GM12891 (cell line): ENCODE data around the gene ISOC2.
"Not testable (repeated sequence)": the region's sequence is repeated elsewhere in the genome, so short reads cannot be mapped to it uniquely, and the experiment has no call there.

Experiments used
- DNase-seq: peaks from one replicate; pipeline ENCODE4 v3.0.0; 2011; ENCODE audit warnings: low spot score; ENCODE audit not compliant: insufficient read length
- FAIRE-seq: peaks from 2 replicates; lab custom pipeline; 2011; peaks lifted over from hg19 to GRCh38; lab: Jason Lieb, UNC
- PAX5 ChIP-seq: IDR thresholded peaks from 2 replicates; pipeline ENCODE4 v1.6.1; 2011; ENCODE audit warnings: low read length, moderate library complexity, mild to moderate bottlenecking; ENCODE audit not compliant: insufficient read depth, severe bottlenecking
- POLR2A ChIP-seq: IDR thresholded peaks from 2 replicates; pipeline ENCODE4 v1.6.1; 2011; ENCODE audit warnings: low read depth, low read length, control low read depth
- POLR2AphosphoS5 ChIP-seq: IDR thresholded peaks from 2 replicates; pipeline ENCODE4 v1.6.1; 2011; ENCODE audit warnings: low read depth, low read length, control low read depth
- POU2F2 ChIP-seq: IDR thresholded peaks from 2 replicates; pipeline ENCODE4 v1.6.1; 2011; ENCODE audit warnings: low read depth, mild to moderate bottlenecking, control low read depth, low read length, moderate library complexity
- SPI1 ChIP-seq: IDR thresholded peaks from 2 replicates; pipeline ENCODE4 v1.6.1; 2011; ENCODE audit warnings: low read depth, low read length, control low read depth
- TAF1 ChIP-seq: IDR thresholded peaks from 2 replicates; pipeline ENCODE4 v1.6.1; 2011; ENCODE audit warnings: low read depth, low read length, control low read depth

ISOC2 gene

DNA sequence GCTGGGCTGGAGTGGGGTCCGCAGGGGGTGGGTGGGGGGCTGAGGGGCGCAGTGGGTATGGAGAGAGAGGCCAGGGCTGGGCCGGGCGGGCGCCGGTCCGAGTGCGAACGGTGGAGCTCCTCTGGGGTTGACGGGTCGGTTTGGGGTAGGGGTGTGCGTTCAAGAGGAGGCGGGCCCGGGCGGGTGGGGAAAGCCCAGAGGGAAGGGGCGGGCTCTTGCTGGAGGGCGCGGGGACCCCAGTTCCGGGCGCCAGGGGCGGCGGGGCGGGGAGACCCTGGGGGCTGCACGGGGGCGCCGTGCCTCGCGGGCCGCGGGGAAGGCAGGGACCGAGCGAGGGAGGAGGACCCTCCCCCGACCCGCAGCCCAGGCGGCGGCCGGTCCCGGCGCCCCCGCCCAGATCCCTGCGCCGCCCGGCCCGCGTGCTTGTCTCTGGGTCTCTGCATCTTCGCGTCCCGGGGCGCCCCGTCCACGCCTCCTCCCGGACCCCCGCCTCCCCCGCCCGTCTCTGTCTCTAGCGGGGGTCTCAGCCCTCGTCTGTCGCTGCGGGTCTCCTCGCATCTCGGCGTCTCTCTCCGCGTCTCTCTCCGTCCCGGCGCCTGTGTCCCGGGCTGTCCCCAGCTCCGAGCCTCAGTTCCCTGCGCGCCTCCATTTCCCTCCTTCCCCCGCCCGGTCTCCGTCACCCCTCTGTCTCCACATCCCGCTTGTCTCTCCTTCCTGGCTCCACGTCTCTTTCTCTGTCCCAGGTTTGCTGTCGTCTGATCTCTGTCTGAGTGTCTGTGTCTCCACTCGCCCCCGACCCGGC, 10.1 kb downstream of the ISOC2 start:
- TF ChIP-seq POLR2AphosphoS5 (no peak), POLR2A (no peak), POU2F2 (no peak), SPI1 (no peak), PAX5 (no peak), TAF1 (no peak)
- no peak for DNase-seq
- FAIRE-seq = no peak

GRCh38 chr19:55449469-55449868, 12.0 kb downstream of the ISOC2 start:
- no peak for TF ChIP-seq SPI1
- TF ChIP-seq POU2F2 = no peak
- no peak for TF ChIP-seq POLR2A
- TF ChIP-seq POLR2AphosphoS5 = no peak
- TF ChIP-seq TAF1 = no peak
- no peak for TF ChIP-seq PAX5
- FAIRE-seq = no peak
- no peak for DNase-seq

- DNase-seq, FAIRE-seq: not testable (repeated sequence)
Observed at GRCh38 chr19:55448175-55448490, 13.3 kb downstream of the ISOC2 start.

DNA sequence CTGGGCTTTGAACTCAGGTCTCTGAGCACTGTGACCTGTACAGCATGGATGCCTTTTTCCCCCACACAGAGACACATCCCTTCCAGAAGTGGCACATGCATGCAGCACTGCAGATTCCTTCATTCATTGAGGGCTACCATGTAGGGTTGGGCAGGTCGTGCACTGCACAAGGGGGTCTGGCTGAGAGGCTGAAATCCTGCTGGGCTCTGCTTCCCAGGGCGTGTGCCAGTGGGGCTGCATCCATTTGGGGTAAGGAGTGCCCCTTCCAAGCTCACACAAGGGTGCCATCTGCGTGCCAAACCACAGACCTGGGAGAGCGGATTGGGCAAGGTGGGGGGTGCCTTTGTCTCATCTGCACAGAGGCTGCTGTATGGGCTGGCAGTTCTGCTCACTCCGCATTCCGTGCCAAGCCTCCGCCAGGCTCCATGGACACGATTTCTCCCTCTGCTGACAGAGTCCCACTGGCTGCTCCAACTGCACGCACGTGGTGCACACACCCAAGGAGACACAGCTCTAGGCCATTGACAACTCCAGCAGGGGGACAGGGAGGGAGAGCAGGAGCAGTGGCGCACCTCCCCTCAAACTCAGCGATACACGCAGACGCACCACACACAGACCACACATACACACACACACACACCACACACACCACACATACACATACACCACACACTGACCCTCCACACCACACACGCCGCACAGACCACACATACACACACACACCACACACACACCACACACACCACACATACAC, 13.8 kb downstream of the ISOC2 start:
- no peak for FAIRE-seq
- TF ChIP-seq TAF1 (no peak), POLR2AphosphoS5 (no peak)
- DNase-seq = no peak

- FAIRE-seq (no peak), DNase-seq (no peak)
- TF ChIP-seq POLR2AphosphoS5 (no peak), TAF1 (no peak), POLR2A (no peak), SPI1 (no peak)
Observed at GRCh38 chr19:55446060-55446459, 15.4 kb downstream of the ISOC2 start.

GRCh38 chr19:55444646-55445045, 16.8 kb downstream of the ISOC2 start:
- DNase-seq (no peak), FAIRE-seq (no peak)
- no peak for TF ChIP-seq POLR2AphosphoS5
- TF ChIP-seq TAF1 = no peak
- TF ChIP-seq POLR2A = no peak
- TF ChIP-seq PAX5 = no peak
- no peak for TF ChIP-seq SPI1

DNA sequence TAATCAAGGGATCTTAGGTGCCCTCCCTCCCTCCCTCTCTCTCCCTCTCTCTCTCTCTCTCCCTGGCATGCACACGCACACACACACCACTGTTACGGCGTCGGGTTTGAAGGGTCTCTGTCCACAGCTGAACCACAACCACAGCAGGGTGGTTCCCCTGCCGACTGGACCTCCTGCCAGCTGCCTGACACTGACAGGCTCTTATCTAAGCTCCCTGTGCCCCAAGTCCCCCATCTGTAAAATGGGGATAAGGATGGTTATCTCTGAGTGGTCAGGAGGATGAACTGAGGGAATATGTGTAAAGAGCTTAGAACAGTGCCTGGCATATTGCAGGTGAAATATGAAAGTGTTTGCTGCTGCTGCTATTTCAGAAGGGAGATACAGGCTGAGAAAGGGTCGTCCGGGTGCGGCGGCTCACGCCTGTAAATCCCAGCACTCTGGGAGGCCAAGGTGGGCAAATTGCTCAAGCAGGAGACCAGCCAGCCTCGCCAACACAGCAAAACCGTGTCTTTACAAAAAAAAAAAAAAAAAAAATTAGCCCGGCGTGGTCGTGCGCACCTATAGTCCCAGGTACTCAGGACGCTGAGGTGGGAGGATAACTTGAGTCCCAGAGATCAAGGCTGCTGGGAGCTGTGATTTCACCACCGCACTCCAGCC, 17.5 kb downstream of the ISOC2 start:
- TF ChIP-seq POLR2AphosphoS5 (no peak), POU2F2 (no peak), TAF1 (no peak), POLR2A (no peak), PAX5 (no peak), SPI1 (no peak)
- FAIRE-seq = no peak
- DNase-seq = no peak

GRCh38 chr19:55443045-55443823, 18.2 kb downstream of the ISOC2 start, which contains the start of gene SHISA7:
TSS of gene SHISA7 (minus strand) at chr19:55443300. CDS start at chr19:55442863, 437 bp downstream.
- no peak for DNase-seq
- TF ChIP-seq PAX5 (no peak), POU2F2 (no peak), POLR2A (no peak), SPI1 (no peak), POLR2AphosphoS5 (no peak), TAF1 (no peak)
- FAIRE-seq = no peak

DNA sequence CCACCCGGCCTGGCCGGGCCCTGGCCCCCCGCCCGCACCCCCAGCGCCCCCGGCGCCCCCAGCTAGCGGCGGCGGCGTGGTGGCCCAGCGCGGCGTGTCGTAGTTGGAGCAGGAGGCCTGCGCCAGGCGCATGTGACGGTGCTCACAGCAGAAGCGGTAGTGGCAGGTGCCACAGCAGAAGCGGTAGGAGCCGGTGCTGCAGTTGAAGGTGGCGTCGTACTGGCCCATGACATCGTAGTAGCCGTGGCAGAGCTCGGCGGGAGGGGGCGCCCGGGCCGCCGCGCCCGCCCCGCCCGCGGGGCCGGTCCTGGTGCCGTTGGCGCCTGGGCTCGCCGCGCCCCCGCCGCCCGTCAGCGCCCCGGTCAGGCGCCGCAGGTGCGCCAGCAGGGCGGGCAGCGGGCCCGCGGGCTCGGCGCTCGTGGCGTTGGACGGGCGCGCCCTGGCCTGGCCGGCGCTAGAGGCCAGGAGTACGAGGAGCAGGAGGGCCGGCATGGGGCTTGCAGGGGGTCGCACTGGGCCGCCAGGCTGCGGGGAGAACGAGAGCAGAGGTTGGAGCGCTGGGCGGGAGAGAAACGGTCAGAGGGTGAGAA, 19.0 kb downstream of the ISOC2 start:
- TF ChIP-seq POLR2AphosphoS5 (no peak), SPI1 (no peak), POU2F2 (no peak), PAX5 (no peak), TAF1 (no peak), POLR2A (no peak)
- no peak for FAIRE-seq
- no peak for DNase-seq
